HG03342 (cell line): ENCODE data around the gene A2ML1.
"Not testable (repeated sequence)": the region's sequence is repeated elsewhere in the genome, so short reads cannot be mapped to it uniquely, and the experiment has no call there.

Experiments used
- ATAC-seq: cut with Tn5 transposase; IDR thresholded peaks from one replicate; pipeline ENCODE4 v1.9.1; 2021; ENCODE audit warnings: mild to moderate bottlenecking, moderate library complexity; ENCODE audit not compliant: unreplicated experiment

A2ML1 gene

DNA sequence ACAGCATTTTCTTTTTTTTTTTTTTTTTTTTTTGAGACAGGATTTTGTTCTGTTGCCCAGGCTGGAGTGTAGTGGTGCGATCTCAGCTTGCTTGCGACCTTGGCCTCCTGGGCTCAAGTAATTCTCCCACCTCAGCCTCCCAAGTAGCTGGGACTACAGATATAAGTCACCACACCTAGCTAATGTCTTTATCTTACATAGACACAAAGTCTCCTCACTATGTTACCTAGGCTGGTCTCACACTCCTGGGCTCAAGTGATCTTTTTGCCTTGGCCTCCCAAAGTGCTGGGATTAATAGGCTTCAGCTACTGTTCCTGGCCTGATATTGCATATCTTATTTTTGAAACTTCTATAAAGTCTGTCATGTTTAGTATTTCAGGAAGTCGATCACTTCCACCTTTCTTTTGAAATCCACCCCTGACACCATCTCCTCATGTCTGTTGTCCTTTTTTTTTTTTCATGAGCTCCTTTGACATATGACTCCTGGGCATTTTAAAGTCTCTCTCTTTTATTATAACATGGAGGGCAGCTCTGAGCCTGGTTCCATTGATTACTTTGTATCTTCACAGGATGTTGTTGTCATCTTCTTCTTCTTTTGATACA is 5.9 kb upstream of the A2ML1 start:
- no peak for ATAC-seq

DNA sequence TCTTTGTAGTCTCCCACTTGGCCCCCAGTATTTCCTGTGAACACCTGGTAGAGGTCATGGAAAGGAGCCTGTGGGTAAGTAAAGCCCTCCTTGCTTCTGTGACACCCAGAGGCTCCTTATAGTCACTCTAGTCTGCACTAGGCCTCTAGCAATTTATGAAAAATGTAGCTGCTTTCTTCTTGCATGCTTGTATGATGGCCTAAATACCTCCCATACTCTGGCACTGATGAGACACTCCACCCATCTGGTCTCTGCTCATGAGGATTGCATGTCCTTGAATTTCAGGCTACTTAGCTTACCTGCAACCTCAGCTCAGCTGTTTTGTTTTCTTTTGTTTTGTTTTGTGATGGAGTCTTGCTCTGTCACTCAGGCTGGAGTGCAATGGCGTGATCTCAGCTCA is 4.6 kb upstream of the A2ML1 start:
- no peak for ATAC-seq

DNA sequence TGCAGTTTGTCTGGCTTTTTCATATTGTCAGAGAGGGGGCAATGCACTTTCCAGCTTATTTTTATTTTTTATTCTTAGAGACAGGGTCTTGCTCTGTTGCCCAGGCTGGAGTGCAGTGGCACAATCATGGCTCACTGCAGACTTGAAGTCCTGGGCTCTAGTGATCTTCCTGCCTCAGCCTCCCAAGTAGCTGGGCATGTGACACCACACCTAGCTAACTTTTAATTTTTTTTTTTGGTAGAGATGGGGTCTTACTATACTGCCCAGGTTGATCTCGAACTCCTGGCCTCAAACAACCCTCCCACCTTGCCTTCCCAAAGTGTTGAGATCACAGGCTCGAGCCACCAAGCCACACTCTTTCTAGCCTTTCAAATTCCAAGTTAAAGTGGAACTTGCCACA is 3.9 kb upstream of the A2ML1 start:
- no peak for ATAC-seq

DNA sequence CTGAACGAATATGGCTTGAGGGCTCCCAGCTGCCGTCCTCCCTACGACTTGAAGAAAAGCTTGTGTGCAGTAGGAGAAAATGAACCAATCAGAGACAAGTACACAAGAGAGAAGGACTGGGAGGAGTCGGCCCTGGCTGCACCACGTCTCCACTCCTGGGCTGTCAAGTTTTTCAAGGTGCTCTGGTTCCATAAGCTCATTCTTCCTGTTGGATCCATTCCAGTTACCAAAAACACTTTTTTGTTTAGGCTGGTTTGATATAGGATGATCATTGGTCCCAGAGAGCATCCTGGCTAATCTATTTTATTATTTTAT is 2.8 kb upstream of the A2ML1 start:
- ATAC-seq, result no peak

DNA sequence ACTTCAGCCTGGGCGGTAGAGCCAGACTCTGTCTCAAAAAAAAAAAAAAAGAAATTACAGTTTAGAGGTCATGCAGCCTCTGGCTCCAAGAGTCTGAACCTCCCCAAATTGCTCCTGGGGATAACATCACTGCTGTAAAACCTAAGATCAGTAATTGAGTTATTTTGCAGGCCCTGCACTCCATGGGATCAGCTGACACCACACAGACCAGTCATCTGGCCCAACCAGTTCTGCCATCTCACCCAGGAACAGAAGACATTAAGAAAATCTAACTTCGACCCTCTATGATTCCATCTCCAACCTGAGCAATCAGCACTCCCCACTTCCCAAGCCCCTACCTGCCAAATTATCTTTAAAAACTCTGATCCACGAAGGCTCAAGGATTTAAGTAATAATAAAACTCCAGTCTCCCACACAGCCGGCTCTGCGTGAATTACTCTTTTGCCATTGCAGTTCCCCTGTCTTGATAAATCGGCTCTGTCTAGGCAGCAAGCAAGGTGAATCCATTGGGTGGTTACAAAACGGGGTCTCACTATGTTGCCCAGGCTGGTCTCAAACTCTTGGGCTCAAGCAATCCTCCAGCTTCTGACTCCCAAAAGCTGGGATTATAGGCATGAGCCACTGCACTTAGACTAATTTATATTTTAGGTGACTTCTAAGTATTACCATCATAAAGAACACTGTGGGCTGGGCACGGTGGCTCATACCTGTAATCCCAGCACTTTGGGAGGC is 1.6 kb upstream of the A2ML1 start:
- ATAC-seq, result not testable (repeated sequence)

DNA sequence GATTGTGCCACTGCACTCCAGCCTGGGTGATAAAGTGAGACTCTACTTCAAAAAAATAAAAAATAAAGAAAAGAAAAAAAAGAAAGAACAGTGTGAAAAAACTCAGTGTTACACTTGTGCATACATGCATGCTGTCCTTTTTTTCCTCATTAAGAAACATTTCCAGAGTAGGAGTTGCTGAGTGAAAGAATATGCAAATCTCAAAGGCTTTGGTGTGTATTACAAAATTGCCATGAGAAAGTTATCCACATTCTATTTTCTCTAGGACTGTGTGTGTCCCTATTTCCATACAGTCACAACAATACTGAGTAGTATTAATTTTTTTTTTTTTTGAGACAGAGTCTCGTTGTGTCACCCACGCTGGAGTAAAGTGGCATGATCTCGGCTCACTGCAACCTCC is 830 bp upstream of the A2ML1 start:
- no peak for ATAC-seq

DNA sequence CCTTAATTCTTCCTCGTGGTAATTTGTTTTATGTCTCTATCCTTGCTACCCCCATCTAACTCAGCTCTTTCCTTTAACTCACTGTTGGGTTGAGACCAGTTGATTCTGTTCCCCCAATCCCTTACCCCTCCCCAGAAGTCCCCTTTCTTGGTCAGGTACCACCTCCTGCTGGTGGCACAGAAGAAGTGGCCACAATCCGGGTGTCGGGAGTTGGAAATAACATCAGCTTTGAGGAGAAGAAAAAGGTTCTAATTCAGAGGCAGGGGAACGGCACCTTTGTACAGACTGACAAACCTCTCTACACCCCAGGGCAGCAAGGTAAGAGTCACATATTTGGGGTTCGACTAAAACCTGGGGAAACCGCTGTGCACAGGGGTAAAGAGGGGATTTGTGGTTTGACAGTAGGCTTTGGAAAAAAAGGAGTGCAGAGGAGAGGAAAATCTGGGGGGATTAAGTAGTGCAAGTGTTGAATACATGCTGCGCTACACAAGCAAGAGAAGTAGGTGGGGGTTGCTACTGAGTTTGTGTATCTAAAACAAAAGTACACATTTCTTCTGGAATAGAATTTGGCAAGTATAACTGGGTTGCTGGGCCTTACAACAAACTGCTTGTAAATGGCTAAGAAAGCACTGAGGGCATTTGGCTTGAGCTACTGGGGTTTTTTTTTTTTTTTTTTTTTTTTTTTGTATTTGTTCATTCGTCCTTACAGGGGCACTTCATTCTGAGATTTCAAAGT is 1.3 kb downstream of the A2ML1 start:
- ATAC-seq, result no peak

DNA sequence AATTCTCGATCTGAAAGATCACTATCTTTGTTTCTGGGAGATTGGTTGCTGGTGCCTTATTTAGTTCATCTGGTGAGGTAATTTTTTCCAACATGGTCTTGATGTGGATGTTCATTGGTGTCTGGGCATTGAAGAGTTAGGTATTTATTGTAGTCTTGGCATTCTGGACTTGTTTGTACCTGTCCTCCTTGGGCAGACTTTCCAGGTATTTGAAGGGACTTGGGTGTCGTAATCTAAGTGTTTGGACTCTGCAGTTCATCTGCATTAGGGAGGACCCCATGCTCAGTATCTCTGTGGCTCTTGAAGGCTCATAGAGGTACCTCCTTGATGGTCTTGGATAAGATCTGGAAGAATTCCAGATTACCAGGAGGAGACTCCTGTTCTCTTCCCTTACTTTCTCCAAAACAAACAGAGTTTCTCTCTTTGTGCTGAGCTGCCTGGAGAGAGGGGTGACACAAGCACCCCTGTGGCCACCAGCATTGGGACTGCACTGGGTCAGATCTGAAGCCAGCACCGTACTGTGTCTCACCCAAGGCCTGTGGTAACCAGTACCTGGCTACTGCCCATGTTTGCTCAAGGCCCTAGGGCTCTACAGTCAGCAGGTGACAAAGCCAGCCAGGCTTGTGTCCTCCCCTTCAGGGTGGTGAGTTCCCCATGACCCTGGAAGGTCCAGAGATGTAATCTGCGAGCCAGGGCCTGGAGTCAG is 5.3 kb downstream of the A2ML1 start:
- no peak for ATAC-seq

DNA sequence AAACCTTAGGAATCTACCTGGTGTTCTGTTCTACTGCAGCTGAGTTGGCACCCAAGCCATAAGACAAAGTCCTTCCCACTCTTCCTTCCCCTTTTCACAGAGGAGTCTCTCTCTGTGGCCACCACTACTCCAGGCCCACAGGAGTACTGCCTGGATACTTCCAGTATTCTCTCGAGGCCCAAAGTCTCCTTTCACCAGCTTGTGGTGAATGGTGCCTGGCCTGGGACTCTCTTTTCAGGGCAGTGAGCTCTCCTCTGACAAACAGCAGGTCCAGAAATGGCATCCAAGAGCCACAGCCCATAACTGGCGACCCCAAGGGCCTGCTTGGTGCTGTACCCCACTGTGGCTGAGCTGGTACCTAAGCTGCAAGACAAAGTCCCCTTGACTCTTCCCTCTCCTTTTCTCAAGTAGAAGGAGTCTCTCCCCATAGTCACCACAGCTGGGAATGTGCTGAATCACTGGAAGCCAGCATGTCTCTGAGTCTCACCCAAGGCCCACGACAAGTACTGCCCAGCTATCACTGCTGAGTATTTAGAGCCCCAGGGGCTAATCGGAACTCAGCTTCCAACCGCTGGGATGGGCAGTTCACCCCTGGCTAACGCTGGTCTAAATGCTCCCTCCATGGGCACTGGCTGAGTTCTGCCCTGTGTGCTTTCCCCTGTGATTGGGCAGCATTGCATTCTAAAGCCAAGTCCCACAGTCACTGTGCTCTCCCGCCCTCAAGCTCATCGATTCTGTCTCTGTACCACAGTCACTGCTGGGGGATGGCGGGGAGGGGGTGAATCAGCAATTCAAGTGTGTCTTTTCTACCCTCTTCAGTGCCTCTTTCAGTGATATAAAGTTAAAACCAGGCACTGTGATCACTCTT is 6.1 kb downstream of the A2ML1 start:
- no peak for ATAC-seq

DNA sequence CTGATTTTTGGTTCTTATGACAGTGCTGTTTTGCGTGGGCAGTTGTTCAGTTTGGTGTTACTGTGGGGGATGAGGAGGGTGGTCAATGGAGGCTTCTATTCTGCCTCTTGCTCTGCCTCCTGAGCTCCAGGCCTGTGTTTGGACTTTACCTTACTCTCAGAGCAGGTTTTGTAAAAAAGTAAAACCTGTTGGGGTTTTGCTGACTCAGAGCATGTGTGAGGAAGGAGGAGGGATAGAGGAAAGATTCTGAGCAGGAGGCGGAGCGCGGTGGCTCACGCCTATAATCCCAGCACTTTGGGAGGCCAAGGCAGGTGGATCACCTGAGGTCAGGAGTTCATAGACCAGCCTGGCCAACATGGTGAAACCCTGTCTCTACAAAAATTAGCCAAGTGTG is 6.7 kb downstream of the A2ML1 start:
- ATAC-seq, result no peak

DNA sequence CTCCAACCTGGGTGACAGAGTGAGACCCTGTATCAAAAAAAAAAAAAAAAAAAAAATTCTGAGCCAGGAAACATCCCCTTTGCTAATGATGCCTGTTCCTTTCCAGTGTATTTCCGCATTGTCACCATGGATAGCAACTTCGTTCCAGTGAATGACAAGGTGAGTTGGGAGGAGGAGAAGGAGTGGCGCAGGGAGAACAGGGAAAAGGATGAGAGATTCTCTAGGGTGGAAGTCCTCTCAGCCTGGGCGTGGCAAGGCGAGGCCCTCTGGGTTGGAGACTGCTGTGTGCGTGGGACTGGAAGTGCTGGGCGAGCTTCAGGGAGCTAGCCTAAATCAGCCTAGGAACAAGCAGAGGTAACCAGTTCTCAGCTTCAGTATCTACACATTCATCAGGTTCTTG is 7.2 kb downstream of the A2ML1 start:
- ATAC-seq, result no peak

DNA sequence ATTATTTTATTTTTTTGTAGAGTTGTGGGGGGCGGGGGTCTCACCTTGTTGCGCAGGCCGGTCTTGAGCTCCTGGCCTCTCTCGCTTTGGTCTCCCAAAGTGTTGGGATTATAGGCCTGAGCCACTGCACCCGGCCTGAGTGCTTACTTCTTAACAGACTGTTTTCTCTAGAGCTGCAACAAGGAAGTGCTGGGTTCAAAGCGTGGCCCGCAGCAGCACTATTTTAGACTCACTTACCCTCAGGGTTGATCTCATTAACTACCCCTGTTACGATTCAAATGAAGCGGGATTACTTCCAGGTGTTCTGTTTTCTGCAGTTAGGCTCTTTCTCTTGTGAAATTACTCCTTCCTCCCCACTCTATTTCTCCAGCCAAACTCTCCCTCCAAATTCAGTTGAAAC is 8.7 kb downstream of the A2ML1 start:
- ATAC-seq, result no peak

DNA sequence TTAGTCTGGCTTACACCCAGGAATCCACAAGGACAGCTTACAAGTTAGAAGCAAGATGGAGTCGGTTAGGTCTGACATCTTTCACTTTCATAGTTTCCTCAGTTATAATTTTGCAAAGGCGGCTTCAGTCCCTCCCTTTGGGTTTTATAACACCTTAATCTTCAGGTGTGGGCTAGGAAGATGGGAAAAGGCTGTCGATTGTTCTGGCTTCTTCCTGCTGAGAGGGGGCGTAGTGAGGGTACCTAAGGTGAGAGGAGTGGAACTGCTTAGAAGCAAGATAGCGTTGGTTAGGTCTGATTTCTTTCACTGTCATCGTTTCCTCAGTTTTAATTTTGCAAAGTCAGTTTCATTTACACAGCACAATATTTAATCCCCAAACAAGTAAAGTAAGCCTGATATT is 10.1 kb downstream of the A2ML1 start:
- ATAC-seq, result no peak

DNA sequence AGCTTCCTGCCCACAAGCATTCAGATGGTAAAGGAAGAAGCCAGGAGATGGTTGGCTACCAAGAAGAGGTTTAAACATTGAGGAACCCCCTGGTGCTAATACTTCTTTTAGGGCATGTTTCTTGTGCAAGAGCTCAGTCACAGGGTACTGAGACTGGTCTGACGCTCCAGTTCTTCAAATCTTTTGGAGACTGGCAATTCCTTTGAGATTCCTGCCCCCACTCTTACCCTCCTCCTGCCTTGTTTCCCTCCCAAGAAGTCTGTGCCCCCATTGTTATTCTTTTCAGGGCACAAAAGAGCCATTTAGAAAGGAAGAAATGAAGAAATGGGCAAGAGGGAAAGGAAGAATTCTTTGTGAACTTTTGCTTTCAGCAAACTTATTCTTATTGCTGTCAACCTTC is 11.8 kb downstream of the A2ML1 start:
- no peak for ATAC-seq

DNA sequence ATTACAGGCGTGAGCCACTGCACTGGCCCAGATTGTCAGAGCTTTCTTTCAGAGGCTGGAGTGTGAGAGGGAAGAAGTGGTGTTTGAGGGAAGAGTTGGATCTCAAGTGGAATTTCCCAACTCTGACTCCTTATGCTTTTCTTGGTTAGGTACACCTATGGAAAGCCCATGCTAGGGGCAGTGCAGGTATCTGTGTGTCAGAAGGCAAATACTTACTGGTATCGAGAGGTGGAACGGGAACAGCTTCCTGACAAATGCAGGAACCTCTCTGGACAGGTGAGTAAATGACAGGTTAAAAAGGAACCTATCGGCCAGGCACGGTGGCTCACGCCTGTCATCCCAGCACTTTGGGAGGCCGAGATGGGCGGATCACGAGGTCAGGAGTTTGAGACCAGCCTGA is 14.9 kb downstream of the A2ML1 start:
- ATAC-seq, result no peak

DNA sequence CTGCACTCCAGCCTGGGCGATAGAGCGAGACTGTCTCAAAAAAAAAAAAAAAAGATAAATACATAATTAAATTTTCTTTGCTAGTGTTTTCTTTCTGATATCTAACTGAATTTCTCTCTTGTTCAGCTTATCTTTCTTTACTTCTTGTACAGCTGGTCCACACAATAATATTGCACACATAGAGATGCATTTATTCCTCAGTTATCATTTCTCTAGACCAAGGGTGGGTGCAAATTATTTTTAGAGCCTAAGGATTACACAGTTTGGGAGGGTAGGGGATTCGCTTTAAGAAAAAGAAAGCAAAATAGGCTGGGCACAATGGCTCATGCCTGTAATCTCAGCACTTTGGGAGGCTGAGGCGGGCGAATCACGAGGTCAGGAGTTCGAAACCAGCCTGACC is 17.9 kb downstream of the A2ML1 start:
- no peak for ATAC-seq

DNA sequence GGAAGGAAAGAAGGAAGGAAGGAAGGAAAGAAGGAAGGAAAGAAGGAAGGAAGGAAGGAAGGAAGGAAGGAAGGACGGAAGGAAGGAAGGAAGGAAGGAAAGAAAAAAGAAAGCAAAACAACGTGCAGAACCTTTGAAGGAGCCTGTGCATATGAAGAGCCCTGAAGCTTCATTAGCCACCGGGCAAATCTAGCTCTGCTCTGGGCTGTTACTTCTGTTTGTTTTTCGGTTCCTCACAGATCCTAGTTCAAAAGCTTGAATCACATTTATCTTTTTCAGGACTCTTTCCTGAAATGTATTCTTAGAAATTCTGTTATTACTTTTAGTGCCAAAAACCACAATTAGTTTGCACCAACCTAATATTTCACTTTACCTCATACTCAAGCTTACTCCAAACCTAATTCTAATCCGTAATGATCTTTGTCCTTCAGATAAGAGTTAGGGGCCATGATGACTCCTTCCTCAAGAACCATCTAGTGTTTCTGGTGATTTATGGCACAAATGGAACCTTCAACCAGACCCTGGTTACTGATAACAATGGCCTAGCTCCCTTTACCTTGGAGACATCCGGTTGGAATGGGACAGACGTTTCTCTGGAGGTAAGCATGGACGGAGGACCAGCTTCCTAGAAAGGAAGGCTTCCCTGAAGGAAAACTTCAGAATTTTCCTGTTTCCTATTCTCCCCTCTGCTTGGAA is 18.7 kb downstream of the A2ML1 start:
- no peak for ATAC-seq

DNA sequence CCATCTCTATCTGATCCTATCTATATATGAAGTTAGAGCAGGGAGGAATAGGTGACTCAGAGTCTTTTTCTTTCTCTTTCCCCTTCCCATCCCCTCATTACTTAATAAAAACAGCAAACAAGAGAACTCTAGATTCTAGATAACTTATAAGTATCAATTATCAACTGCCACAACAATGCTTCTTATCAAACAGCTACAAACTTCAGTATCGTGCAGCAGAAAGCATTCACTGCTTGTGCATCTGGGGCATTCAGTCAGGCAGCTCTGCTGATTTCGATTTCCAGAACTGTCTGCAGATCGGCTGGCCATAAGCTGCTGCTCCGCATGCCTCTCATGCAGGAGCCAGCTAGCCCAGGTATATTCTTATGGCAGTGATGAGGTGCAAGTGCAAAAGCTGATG is 19.4 kb downstream of the A2ML1 start:
- no peak for ATAC-seq

DNA sequence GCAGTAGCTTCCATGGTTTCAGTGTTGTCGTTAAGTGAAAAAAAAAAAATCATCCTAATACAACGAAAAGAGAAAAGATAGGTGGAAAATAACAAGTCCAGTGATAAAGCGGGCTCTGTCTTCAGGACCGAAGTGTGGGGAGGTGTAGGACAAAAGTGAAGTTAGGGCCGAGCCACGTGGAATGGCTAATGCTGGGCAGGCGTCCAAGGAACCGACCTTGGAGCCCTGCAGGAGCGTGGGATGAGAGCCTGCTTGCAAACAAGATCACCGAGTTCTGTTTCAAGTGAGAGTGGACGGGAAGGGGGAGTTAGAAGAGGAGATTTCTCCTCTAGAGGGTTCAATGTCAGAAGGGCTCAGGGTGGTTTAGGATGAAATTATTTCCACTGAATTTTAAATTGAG is 22.2 kb downstream of the A2ML1 start:
- ATAC-seq, result no peak

DNA sequence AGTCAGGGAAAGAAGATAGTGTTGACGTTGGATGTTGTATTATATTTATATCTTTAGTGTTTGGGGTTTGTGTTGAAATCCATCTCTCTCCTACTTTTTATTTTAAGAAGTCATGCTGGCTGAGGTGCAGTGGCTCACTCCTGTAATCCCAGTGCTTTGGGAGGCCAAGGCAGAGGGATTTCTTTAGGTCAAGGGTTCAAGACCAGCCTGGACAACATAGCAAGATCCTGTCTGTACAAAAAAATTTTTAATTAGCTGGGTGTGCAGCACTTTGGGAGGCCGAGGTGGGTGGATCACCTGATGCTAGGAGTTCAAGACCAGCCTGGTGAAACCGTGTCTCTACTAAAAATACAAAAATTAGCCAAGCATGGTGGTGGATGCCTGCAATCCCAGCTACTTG is 23.9 kb downstream of the A2ML1 start:
- ATAC-seq, result no peak
